ENCODE results near the gene NFYC.

NFYC gene

GRCh38 chr1:40762144-40762923, 70.8 kb downstream of the NFYC start:
- DNase-seq: no peak

- no peak for DNase-seq
These were observed 72.4 kb downstream of the NFYC start for GRCh38 chr1:40763742-40764532.

GRCh38 chr1:40764981-40765380, 73.5 kb downstream of the NFYC start:
- DNase-seq: no peak

GRCh38 chr1:40766017-40766416, 74.5 kb downstream of the NFYC start:
- no peak for DNase-seq

GRCh38 chr1:40766560-40766959, 75.1 kb downstream of the NFYC start:
- DNase-seq: no peak

- no peak for DNase-seq
These were observed 76.9 kb downstream of the NFYC start for GRCh38 chr1:40768146-40768990.

- DNase-seq: no peak
These were observed 78.3 kb downstream of the NFYC start for GRCh38 chr1:40769815-40770214.

GRCh38 chr1:40770296-40771070, 79.0 kb downstream of the NFYC start:
- no peak for DNase-seq

GRCh38 chr1:40772146-40772955, 80.8 kb downstream of the NFYC start:
- DNase-seq: no peak

- DNase-seq: no peak
These were observed 82.3 kb downstream of the NFYC start for GRCh38 chr1:40773748-40774265.

GRCh38 chr1:40774266-40774998, 82.9 kb downstream of the NFYC start:
- DNase-seq: no peak

- no peak for DNase-seq
These were observed 85.0 kb downstream of the NFYC start for GRCh38 chr1:40776236-40777072.

GRCh38 chr1:40777224-40777970, 85.9 kb downstream of the NFYC start:
- DNase-seq: no peak

GRCh38 chr1:40780678-40781607, 89.4 kb downstream of the NFYC start:
- DNase-seq: no peak

GRCh38 chr1:40781608-40781971, 90.1 kb downstream of the NFYC start:
- DNase-seq: no peak

GRCh38 chr1:40782371-40782956, 91.0 kb downstream of the NFYC start:
- DNase-seq: no peak
